ENCODE measurements around the gene PCDH18. TPM values are rescaled to one million over a fixed set of nuclear protein-coding genes. Genes with fewer than 3 reads are reported as not detected.
"Not testable (repeated sequence)": the region's sequence is repeated elsewhere in the genome, so short reads cannot be mapped to it uniquely, and the experiment has no call there.

The PCDH18 gene
- total RNA-seq, 1 experiment from 2014 or later = 4.9 TPM

DNA sequence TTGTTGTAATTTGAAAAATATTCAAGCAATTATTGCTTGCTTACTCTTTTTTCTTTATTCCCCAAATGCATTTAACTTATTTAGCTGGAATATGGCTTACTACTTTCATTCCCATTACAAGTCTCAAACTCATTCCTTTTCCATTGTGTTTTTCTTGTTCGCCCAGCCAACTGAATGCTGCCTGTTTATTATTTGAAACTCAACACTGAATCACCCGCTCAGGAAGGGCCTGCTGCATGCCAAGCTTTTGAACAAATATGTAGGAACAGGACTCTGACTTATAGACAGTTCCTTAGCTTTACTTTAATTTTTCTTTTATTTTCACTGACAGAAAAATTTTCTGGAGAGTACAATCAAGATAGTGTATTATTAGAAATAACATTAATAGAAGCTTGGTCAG, 12.9 kb downstream of the PCDH18 start:
- TF ChIP-seq, protein P1, sequence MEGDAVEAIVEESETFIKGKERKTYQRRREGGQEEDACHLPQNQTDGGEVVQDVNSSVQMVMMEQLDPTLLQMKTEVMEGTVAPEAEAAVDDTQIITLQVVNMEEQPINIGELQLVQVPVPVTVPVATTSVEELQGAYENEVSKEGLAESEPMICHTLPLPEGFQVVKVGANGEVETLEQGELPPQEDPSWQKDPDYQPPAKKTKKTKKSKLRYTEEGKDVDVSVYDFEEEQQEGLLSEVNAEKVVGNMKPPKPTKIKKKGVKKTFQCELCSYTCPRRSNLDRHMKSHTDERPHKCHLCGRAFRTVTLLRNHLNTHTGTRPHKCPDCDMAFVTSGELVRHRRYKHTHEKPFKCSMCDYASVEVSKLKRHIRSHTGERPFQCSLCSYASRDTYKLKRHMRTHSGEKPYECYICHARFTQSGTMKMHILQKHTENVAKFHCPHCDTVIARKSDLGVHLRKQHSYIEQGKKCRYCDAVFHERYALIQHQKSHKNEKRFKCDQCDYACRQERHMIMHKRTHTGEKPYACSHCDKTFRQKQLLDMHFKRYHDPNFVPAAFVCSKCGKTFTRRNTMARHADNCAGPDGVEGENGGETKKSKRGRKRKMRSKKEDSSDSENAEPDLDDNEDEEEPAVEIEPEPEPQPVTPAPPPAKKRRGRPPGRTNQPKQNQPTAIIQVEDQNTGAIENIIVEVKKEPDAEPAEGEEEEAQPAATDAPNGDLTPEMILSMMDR (IDR thresholded peaks at IDR 0.05; ENCODE audit: unreplicated experiment) = no peak
- Mint-ChIP-seq H3K9me3 (ENCODE audit: unreplicated experiment) (no peaks in the 10 kb centered on the region), H3K27me3 (ENCODE audit: insufficient read depth, unreplicated experiment) (no peaks in the 10 kb centered on the region), H3K36me3 (ENCODE audit: insufficient read depth, unreplicated experiment) (peaks cover 15% of the 10 kb centered on the region), H3K4me1 (ENCODE audit: insufficient read depth, unreplicated experiment) (peaks cover 26% of the 10 kb centered on the region), H3K4me3 (ENCODE audit: unreplicated experiment) (no peak overlapping the region), H3K27ac (ENCODE audit: low read depth, unreplicated experiment) (peak overlapping the region; percentile 60)
- peak; percentile 30 for DNase-seq (ENCODE audit: unreplicated experiment)
- intact Hi-C loops (cut with micrococcal nuclease) = no loop called here
- POLR2A ChIA-PET = no interaction called here
- CTCF ChIA-PET = interaction anchor here (0.6 kb wide), 1 partner anchor 1418 kb away, joined by 3 read pairs; no protein-coding TSS in a partner anchor
- BruUV-seq (replicated peaks) = no TSS peak

DNA sequence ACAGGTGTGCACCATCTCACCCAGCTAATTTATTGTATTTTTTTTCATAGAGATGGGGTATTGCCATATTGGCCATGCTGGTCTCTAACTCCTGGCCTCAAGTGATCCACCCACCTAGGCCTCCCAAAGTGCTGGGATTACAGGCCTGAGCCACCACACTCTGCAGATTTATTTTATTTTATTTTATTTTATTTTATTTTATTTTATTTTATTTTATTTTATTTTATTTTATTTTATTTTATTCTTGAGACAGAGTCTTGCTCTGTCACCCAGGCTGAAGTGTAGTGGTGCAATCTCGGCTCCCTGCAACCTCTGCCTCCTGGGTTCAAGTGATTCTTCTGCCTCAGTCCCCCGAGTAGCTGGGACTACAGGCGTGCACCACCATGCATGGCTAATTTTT, 15.0 kb downstream of the PCDH18 start:
- BruUV-seq (replicated peaks) = not testable (repeated sequence)

DNA sequence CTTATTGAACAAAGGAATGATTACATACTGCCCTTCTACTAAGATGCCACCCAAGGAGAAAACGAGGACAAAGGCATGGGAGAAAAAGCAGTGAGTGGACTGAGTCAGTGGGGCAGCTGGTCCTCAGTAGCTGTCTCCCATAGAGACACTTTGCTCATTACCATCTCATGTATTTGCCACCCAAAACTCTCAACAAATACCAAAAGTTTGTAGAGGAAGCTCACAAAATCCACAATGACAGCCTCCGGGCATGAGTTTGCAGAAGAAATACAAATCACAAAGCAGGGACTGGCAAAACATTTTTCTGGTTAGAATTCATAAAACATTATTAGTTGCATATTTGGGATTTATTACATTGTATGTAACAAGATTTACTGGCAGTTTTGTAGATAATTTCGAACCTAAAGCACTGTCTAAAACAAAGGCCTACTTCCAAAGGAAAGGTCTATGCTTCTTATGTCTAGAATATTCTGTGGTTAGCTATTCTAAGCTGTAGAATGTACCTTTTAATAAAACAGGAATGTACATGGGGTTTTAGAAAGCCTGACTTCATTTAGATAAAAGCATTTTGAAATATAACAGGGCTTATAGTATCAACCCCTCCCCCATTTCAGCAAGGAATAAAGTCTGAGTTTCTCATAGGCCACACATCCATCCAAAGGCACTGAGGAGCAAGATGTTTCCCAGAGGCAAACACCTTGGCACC, 17.7 kb downstream of the PCDH18 start:
- no TSS peak for BruUV-seq (replicated peaks)
- intact Hi-C loops (cut with micrococcal nuclease) = no loop called here
- TF ChIP-seq, protein P1 (IDR thresholded peaks at IDR 0.05; ENCODE audit: unreplicated experiment) = no peak
- Mint-ChIP-seq H3K9me3 (ENCODE audit: unreplicated experiment) (no peaks in the 10 kb centered on the region), H3K4me1 (ENCODE audit: insufficient read depth, unreplicated experiment) (peaks cover 26% of the 10 kb centered on the region), H3K27me3 (ENCODE audit: insufficient read depth, unreplicated experiment) (no peaks in the 10 kb centered on the region), H3K36me3 (ENCODE audit: insufficient read depth, unreplicated experiment) (peaks cover 6% of the 10 kb centered on the region), H3K4me3 (ENCODE audit: unreplicated experiment) (no peak overlapping the region), H3K27ac (ENCODE audit: low read depth, unreplicated experiment) (no peak overlapping the region)
- no peak for DNase-seq (ENCODE audit: unreplicated experiment)
- CTCF ChIA-PET = no interaction called here
- POLR2A ChIA-PET = interaction anchor here (0.7 kb wide), 1 partner anchor 10 kb away, joined by 3 read pairs; no protein-coding TSS in a partner anchor

More for the DNA sequence above, 15.0 kb downstream of the PCDH18 start:
- intact Hi-C loops (cut with micrococcal nuclease); H3K27ac Mint-ChIP-seq (ENCODE audit: low read depth, unreplicated experiment); H3K9me3 Mint-ChIP-seq (ENCODE audit: unreplicated experiment); DNase-seq (ENCODE audit: unreplicated experiment); H3K27me3 Mint-ChIP-seq (ENCODE audit: insufficient read depth, unreplicated experiment); H3K4me3 Mint-ChIP-seq (ENCODE audit: unreplicated experiment): not testable (repeated sequence)
- ChIA-PET POLR2A (interaction anchor here (0.7 kb wide), 2 partner anchors 120 to 246 kb away, joined by 3 to 4 read pairs; no protein-coding TSS in a partner anchor), CTCF (interaction anchor here (0.6 kb wide), 2 partner anchors 453 to 1130 kb away, joined by 3 read pairs; no protein-coding TSS in a partner anchor)
- Mint-ChIP-seq H3K36me3 (ENCODE audit: insufficient read depth, unreplicated experiment) (peaks cover 14% of the 10 kb centered on the region), H3K4me1 (ENCODE audit: insufficient read depth, unreplicated experiment) (peaks cover 11% of the 10 kb centered on the region)

DNA sequence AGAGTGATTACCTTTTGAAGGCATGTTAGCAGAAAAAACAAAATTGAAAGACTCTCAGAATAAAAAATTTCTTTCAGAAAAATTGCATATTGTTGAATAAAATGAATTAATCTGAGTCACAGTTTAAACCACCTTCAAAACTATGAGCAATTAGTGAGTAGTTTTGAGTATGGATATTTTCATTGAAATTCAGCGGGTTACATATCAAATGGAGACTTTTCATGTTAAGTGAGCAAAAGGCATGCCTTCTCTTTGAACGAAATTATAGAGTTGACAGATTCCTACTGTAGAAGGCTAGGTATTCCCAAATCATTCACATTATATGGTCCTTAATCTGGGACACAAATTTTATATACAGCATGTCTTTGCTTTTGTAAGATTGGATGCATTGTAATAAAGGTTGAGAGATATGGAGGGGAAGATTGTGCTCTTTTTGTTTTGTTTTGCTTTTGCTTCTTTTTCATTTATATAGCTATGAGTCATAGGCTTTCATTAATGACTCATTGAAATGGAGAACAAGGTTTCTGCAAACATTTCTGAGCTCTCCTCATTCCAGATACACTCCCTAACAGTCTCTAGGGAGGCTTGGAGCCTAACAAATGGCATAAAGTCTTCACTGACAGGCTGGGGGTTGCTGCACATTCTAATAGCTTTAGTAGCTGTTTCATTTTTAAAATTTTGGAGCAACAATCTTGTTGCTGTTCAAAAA, 21.6 kb downstream of the PCDH18 start:
- Mint-ChIP-seq H3K9me3 (ENCODE audit: unreplicated experiment) (no peaks in the 10 kb centered on the region), H3K27ac (ENCODE audit: low read depth, unreplicated experiment) (peak overlapping the region; percentile 78), H3K27me3 (ENCODE audit: insufficient read depth, unreplicated experiment) (no peaks in the 10 kb centered on the region), H3K36me3 (ENCODE audit: insufficient read depth, unreplicated experiment) (no peaks in the 10 kb centered on the region), H3K4me3 (ENCODE audit: unreplicated experiment) (peak overlapping the region; percentile 59), H3K4me1 (ENCODE audit: insufficient read depth, unreplicated experiment) (peaks cover 16% of the 10 kb centered on the region)
- CTCF ChIA-PET = interaction anchor here (0.6 to 0.9 kb wide), 3 partner anchors 140 to 1479 kb away, joined by 3 to 5 read pairs (median 3); no protein-coding TSS in a partner anchor
- no TSS peak for BruUV-seq (replicated peaks)
- TF ChIP-seq, protein P1 (IDR thresholded peaks at IDR 0.05; ENCODE audit: unreplicated experiment) = no peak
- intact Hi-C loops (cut with micrococcal nuclease) = no loop called here
- POLR2A ChIA-PET = no interaction called here
- DNase-seq (ENCODE audit: unreplicated experiment) = peak; percentile 84
